ENCODE results near the gene ATE1. TPM values are rescaled to one million over a fixed set of nuclear protein-coding genes. Genes with fewer than 3 reads are reported as not detected.

The ATE1 gene
- 22.2 and 36.3 TPM in 2 replicates for total RNA-seq

DNA sequence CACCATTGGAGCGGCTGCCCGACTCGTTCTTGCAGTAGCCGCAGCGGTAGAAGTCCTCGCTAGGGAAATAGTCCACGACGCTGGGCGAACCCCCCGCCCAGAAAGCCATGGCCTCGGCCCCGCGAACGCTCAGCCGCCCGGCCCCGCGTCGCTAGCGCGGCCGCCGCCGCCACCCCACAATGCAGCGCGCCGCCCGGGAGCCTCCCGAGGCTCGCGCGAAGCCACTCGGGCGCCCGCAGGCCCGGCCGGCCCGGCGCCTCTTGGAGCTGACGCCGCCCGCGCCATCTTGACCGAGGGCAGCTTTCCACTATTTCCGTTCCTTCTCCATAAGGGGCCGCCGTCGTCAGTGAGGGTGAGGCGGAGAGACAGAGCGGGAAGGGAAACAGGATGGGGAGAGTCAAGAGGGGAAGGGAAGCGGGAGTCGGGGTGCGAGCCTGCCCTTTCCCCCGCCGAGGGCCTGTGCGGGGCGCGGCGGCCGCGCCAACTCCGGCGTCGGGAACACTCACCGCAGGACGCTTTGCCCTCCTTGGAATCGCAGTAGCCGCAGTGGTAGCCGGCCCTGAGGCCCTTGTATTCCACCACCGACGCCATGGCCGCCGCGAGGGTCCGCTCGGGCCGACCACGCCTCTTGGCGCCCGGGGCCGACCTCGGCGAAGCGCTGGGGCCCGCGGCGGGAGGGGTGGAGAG, at the start of gene ATE1:
Gene ATE1 (minus strand): TSS at position 191 of the 687 bp plus-strand sequence. CDS start 82 bp downstream, at position 109.

GRCh38 chr10:121974535-121975294, 46.9 kb upstream of the ATE1 start, which contains the start of gene NSMCE4A:
Gene NSMCE4A, minus strand, starts transcription at chr10:121975217. Its CDS starts 52 bp downstream, at chr10:121975165.

Other genes with a start within 250 kb of the ATE1 start
- 33.6 and 46.0 TPM in 2 replicates for gene NSMCE4A, start 47.2 kb upstream of the ATE1 start, total RNA-seq
- gene TACC2, start 61.1 kb upstream of the ATE1 start, total RNA-seq = 6.0 and 6.1 TPM in 2 replicates

Measured in bladder microvascular endothelial cell (primary cell).